Right hindlimb (tissue), 1 donor: ENCODE data around the gene TMEM184B.
A peak's percentile ranks its signal among the peaks of the same experiment; 100 is the strongest.

ENCODE experiments used
- DNase-seq: peaks from one replicate; pipeline ENCODE4 v3.0.0-alpha.2; 2018

Gene TMEM184B

DNA sequence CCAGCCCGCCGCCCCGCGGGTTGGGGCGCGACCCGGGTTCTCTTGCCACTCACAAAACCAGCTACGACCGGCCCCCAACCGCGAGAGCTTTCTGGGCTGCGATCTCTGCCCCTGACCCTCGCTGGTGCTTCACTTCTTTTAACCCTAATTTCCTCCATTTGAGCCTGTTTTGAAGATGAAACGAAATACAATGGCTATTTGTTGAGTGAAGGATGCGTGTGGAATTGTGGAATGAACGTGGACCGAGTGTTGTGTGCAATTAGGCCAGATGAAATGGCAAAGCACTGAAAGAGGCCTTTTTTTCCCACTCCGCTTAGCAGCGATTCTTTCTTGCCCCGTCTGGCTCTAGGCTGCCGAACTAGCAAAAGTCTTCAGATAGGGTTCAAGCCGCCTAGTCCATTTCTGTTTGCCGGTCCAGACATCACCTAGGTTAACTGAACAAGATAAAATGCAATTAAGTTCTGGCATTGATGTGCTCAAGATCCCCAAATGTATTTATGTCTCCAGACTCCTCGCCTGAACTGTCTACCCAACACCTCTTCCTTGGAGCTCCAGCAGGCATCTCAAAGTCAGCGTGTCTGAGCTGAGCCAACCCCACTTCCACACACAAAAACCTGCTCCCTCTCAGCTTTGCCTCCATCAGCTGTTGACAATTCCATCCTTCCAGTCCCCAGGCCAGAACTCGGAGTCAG, 471 bp upstream of the TMEM184B start:
- DNase-seq, result no peak

DNA sequence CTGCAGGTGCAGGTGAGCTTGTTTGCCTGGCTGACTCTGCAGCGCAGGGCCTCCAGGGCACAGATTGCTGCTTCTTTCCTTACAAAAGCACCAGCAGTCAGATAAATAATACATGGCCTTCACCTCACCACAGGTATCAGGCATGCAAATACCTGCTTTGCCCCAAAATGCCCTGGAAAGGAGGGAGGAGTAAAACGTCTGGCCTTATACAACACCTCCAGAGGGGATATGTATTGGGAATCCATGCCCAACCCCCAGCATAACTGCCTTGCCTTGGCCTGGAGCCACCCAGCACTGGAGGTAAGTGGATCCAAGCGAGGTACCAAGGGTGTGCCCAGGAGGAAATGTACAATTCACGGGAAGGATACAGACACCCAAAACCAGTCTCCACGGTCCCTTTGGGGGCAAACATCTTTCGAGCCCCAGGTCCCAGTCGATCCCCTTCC, 860 bp downstream of the TMEM184B start:
- DNase-seq, result no peak

DNA sequence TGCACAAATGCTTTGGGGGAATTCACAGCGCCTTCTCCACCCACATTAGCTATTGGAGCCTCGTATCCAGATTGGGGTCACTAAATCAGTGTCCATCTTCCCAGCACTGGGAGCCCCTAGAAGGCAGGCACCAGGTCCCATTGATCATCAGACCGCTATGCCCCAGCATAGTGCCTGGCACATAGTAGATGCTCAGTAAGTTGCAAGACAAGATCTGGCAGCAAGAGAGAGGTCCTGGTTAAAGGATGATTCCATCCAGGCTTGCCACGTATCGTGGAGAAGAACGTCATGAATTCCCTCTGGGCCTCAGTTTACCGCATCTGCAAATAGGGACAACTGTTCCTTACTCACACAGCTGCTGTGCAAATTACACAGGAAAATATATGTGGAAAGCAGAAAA, 1.7 kb downstream of the TMEM184B start:
- no peak for DNase-seq

DNA sequence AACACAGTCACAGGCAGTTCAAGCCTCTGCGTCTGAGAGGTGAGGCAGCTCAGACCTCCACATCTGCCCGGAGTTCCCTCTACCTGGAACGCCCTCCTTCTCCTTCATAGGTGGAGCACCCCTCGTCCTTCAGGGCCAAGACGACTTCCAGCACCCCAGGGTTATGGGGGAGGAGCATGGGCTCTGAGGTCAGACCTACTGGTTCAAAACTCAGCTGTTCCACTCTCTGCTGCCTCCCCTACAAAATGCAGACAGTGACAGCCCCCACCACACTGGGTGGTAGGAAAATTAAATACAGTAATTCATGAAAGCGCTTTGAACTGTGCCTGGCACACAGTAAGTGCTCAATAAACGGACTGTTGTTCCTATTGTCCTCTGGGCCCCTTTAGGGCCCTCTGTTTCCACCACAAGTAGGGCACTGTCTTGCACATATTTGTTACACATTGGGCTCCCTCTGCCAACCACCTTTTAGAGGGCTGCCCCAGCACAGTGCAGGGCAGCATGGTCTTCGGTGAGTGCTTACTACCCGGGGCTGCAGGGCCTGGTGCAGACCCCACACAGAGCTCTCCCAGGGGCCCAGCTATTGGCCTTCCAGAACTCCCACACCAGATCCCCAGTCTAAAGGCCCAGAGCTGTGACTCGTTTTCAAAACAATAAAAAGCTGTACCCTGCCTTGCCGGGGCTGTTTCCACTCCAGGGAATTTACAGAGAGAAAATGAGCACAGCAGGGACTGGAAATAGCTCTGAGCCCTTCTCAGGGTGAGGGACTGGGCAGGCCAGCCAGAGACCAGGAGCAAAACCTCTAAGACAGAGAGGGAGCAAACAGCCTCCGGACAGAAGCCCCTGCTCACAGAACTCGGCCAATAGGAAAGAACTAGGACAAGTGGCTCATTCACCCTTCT, 2.5 kb downstream of the TMEM184B start:
- DNase-seq, result no peak

DNA sequence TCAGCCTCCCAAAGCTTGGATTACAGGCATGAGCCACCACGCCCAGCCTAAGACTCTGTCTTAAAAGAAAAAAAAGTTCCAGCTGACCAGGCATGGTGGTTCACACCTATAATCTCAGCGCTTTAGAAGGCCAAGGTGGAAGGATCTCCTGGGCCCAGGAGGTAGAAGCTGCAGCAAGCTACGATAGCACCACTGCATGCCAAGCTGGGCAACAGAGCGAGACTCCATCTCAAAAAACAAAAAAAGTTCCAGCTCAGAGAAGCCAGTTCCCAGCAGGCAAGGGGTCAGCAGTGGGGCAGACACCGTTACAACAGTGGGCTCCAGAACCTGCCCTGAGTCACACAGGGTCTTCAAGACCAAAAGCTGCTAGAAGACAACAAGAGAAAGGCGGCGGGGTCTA, 3.3 kb downstream of the TMEM184B start:
- DNase-seq, result no peak

DNA sequence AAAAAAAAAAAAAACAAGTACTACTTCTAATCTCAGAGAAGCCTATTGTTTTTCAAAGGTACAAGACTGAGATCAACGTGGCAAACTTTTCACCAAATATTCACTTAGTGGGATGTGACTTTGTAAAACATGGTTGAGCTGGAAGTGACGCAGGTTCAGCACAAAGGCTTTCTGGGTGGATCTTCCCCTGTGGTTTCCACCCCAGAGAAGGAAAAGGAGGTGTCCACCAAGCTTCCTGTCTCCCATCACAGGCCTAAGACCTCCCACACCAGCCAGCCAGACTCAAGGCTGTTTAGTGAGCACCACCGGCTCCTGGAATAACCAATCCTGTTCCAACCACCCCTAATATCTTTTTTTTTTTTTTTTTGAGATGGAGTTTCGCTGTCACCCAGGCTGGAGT, 5.7 kb downstream of the TMEM184B start:
- no peak for DNase-seq

DNA sequence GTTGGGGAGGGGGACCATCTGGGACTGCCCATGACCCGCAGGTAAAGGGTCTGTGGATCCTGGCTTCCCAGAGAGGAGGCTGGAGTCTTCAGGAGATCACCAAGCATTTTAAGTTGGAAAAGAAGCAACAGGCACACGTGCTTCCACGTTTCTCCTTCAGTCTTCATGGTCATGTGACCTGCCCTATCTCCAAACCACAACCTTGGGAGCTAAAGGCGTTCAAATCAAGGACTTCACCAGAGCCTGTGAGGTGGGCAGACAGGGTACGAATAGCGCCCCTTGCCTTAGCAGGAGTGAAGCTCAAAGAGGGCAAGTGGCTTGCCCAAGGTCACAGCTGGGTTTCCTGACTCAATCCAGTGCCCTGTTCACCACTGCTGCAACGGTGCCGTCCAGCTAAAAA, 6.7 kb downstream of the TMEM184B start:
- DNase-seq, result no peak

DNA sequence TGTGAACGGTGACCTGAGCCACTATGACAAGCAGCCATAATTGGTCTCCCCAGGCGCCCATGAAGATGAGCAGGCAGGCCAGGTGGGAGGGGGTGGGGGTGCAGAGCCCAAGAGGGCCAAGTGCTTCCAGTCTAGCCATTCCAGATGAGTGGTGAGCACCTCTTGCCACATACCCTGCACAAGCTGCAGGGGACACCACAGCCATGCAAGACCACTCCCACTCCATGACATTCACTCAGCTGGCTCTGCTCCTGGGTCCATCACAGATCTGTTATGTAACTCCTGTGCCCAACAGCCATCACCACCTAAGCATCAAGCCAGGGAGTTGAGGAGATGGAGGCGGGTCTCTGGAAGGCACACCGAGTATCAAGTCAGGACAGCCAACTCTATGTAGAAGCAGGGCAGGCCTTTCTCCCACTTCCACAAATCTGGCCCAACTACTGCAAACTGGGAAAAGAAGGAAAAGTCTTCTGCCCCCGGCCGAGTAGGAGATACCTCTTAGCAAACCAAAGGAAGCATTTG, 8.4 kb downstream of the TMEM184B start:
- no peak for DNase-seq

DNA sequence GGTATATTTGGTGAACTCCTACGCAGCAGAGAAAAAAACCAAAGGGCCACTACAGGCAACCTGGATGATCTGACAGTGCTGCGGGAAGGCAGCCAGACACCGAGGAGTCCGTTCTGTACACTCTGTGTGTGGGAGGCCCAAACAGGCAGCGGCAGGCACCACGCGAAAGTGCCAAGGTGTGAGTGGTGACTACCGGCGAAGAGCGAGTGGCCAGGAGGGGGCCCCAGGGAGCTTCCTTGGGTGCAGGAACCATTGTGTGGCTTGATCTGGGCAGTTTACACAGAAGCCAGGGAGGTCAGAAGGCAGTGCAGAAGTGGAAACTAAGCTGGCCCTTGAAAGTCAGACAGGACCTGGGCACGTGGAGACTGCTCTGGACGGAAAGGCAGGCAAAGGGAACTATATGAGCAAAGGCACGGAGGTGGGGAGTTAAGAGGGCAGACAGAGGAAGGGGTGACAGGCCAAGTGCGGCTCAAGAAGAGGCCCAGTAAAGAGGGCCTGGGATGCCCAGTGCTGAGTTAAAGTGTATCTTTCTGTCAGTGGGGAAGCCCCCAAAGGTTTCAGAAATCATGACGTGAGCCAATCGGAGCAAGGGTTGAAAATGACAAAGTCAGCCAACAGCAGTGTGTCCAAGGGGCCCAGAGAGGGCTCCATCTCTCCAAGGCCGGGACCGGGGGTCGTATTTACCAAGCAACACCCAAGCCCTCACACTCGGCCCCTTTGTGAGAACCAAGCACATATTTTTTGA, 10.6 kb downstream of the TMEM184B start:
- DNase-seq, result no peak

DNA sequence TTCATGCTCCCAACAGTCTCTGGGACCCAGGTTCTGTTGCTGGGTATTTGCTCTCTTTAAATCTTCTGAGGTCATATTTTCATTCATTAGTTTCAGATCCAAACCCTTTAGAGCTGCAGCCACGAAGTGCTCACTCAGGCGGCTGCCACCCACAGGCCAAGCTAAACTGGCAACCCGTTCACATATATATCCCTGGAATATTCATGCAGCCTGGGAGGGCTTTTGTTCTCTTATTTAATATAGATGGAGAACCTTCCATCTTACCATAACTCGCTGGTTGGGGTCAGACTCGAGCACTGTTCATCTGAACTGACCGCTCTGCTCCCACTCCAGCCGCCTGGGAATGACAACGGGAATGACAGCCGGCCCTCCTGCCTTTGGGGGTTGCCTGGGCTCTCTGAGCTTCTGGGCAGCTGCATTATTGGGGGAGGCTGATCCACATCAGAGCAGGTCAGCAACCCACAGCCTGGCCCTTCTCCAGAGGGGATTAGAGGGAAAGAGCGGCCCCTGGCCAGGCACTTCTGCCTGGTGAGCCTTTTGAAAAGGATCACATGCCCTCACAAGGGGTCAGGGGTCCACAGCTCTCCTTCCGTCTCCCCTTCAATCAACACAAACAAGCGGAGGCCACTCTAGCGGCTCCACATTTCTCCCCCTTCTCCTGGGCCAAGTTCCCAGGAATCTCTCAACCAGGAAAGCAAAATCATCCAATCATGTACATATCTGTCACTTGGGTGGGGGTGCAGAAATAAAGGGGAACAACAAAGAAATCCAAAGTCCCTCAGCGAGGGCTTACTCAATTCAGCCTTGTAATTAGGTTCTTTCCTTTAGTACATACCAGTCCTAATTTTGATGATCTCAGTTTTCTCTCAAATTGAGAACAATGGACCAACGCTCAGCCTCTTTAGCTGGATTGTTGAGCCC, 11.8 kb downstream of the TMEM184B start:
- peak; percentile 53 for DNase-seq

DNA sequence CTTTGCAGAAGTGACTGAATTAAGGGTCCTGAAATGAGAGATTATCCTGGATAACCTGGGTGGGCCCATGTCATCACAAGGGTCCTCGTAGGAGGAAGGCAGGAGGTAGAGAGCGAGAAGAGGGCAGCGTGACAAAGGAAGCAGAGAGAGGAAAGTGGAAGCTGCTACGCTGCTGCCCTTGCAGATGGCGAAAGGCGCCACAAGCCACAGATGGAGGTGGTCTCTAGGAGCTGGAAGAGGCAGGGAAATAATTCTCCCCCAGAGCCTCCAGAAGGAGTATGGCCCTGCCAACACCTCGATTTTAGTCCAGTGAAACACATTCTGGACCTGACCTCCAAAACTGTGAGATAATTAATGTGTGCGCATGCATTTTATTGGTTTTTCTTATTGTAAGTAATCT, 13.4 kb downstream of the TMEM184B start:
- DNase-seq, result no peak

DNA sequence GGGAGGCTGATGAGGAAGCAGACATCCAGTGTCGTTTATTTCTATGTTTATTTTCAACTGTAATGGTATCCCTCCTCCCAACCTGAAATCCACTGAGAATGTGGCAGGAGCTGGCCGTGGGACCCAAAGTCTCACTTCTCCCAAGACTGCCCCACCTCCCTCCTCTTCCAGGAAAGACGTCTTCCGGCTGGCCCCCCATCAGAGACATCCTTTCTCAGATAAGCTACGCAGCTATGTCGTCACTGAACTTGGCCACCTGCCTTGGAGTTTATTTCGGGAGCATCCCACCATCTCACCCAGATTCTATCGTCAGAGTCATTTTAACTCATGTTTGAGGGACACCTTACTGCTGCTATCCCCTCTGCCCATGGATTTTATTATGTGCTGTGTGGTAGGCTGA, 13.9 kb downstream of the TMEM184B start:
- DNase-seq, result no peak

DNA sequence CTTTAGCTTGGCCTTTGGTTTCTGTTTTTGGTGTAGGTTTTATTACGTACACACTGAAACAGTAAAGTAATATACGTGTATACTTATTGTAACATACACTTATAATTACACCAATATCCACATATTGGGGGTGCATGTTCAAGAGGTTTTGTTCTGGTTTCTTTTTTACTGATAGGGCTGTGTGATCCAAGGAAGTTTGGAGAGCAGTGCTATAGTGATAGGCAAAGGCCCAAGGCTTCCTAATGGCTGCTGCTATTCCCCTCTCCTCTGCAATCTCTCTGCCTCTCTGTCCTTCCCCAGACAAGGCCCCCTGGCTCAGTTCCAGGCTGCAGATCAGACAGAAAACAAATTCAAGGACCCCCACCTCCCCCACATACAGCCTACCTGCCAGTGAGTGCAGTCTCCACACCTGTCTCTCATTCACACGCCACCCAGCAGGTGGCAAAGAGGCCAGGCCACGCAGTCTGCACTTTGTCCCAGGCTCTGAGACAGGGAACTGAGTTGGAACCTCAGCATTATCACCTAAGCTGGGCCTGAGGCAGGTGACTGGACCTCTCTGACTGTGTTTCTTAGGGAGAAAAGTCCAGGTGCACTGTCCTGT, 15.1 kb downstream of the TMEM184B start:
- DNase-seq, result no peak

DNA sequence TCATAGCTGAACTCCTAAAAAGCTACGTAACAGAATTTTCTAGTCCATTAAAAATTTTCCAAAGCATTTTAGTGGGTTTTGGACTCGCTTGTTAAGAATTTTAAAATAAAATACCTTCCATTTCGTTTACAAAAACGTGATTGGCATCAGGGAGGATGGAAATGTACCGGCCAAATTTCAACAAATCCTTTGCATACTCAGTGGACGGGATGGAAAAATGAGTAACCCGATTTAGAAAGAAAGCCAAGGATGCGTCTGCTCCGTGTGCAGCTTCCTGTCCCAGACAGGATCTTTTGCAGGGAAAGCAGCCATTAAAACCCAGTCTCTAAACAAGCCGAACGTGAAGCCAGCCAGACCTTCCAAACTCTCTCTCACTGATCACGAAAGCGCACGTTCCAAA, 15.6 kb downstream of the TMEM184B start:
- DNase-seq, result peak; percentile 75

DNA sequence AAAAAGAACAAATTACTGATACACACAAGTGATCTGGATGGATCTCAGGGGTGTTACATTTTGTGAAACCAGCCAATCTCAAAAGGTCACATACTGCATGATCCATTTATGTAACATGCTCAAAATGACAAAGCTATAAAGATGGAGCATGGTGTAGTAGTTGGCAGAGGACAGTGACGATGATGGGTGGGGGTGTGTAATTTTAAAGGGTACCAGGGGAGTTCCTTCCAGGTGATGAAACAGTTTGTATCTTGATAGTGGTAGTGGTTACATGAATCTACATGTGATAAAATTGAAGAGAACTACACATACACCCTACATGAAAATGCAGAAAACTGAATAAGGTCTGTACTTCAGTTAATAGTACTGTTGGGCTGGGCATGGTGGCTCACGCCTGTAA, 17.1 kb downstream of the TMEM184B start:
- DNase-seq, result no peak

DNA sequence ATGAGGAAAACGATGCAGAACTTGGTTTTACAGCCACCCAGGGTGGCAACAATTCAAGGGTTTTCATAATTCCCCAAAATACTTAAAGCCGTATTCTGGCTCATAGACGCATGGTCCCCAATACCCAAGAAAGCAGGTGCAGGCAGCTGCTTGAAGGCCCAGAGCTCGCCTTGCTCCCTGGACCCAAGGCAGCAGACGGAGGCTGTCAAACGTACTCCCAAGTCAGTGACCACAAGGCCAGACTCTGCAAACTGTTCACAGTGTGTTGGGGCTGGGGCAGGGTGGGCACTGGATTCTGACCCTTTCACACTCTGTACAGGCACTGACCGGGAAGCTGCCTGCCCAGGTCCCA, 21.5 kb downstream of the TMEM184B start:
- DNase-seq, result no peak

DNA sequence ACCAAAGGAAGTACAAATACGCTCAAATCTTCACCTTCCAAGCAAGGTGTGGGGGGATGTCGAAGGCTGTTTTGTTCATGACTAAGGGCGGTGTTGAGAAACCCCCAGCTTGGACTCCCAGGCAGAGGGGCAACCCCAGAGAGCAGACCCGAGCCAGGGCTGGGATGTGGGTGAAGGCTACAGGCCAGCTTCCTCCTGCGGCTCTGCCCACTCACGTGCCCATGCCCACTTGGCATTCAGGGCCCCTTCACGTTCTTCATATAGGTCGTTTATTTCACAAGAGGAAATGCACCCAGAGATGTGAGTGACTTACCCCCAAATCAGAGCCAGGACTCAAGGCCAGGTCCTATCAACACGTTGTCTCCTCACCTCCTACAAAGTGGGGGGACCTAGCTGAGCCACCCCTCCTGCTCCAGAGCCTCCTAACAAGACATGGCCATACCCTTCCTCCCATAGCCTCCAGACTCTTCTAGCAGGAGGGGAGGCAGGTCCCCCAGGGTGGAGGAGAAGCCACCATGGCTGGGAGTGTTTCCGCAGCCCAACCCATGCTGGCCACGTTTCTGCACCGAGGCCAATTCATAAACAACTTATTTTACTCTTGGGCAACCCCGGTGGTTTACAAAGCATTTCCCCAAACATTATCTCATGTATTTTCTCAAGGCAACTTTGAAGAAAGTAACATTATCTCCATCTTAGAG, 22.0 kb downstream of the TMEM184B start:
- no peak for DNase-seq

DNA sequence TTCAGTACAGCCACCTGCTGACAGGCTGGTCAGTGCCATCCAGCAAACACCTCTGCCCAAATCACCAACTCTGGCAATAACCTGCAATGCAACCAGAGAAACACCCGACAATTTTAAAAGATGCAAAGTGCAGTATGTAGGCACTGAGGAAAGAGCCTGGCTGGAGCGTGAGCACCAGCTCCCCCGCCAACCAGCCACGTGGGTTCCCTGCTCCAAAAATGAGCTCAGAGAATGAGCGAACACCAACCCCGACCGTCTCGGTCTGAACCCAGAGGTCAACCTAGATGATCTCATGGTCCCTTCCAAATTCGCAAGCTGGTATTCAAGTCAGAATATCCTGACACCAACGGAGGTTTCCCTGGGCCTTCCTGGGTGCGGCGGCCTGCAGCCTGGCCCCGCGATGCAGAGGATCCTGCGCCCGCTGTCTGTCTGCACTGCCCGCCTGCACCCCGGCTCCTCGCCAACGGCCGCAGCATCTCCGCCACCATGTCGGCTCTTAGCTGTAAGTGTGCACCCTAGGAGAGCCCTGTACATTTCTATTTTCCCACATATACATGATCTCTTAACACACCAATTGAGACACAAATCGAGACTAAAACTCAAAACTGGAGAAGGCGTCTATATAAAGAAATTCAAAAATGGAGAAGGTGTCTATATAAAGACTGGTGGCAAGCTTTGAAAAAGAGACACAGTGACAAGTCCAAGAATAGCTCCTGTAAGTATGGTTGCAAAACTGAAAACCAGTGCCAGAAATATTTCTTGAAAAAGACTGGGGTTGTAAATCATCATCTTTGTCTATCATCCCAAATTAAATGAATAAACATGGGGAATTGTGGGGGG, 22.8 kb downstream of the TMEM184B start:
- DNase-seq, result no peak

DNA sequence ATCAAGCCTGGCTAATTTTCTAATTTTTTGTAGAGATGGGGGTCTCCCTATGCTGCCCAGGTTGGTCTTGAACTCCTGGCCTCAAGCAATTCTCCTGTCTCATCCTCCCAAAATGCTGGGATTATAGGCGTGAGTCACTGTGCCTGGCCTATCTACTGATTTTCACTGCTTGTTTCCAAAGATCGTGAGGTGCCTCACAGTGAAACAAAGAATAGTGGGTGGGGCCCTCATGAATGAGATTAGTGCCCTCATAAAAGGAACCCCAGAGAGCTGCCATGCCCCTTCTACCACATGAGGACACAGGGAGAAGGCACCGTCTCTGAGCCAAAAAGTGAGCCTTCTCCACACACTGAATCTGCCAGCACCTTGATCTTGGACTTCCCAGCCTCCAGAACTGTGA, 23.5 kb downstream of the TMEM184B start:
- no peak for DNase-seq

DNA sequence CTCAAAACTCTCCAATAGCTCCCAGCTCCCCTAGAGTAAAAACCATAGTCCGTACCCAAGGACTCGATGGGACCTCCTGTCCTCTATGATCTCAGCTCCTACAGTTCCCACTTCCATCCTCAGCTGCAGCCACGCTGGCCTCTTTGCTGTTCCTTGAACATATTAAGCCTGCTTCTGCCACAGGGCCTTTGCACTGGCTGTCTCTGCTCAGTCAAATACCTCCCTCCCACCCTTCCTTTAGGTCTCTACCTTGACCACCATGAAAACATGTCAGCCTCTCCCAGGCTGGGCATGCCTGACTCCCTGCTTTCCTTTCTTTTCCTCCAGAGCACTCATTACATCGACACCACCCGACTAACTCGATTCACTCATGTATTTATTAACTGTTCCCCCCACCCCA, 24.5 kb downstream of the TMEM184B start:
- no peak for DNase-seq
